Gastroesophageal sphincter (tissue), 3 donors: ENCODE results near the gene GUCA2B.

Experiments
- EP300 ChIP-seq: sonication (generic); formaldehyde crosslinking; IDR thresholded peaks from one replicate; pipeline ENCODE4 v1.6.1; 2017; ENCODE audit warnings: antibody characterized with exemption, mild to moderate bottlenecking
- POLR2AphosphoS5 ChIP-seq: sonication (generic); formaldehyde crosslinking; IDR thresholded peaks from one replicate; pipeline ENCODE4 v1.6.1; 2017; ENCODE audit warnings: antibody characterized with exemption
- TF ChIP-seq, protein P1 (sequence below), 4 experiments: fragments of 200-600 bp in 2 of 4; fragments of 450-650 bp in 2 of 4; sonication (generic) in 1 of 4; IDR thresholded peaks; one replicate each; pipeline ENCODE4 v1.5.1; 2017 to 2019; ENCODE audit warnings: antibody characterized with exemption in 4 of 4, mild to moderate bottlenecking in 2 of 4, moderate library complexity in 2 of 4

DNA sequence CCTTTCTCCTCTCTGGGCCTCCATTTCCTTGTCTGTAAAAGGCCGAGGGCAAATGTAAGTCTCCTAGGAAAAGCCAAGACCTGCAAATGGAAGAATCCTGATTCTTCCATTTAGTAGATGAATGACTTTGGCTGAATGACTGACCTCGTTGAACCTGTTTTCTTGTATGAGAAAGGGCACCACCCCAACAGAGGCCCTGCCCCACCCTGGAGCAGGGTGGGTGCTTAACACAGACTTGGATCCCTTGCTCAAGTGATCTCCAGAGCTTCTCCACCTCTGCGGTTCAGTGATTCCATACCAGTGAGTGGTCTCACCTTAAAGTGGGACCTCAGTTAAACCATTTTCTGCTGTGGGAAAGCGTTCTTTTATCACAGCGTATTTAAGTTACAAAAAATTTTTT lies 39.0 kb upstream of the GUCA2B start:
- TF ChIP-seq, protein P1, sequence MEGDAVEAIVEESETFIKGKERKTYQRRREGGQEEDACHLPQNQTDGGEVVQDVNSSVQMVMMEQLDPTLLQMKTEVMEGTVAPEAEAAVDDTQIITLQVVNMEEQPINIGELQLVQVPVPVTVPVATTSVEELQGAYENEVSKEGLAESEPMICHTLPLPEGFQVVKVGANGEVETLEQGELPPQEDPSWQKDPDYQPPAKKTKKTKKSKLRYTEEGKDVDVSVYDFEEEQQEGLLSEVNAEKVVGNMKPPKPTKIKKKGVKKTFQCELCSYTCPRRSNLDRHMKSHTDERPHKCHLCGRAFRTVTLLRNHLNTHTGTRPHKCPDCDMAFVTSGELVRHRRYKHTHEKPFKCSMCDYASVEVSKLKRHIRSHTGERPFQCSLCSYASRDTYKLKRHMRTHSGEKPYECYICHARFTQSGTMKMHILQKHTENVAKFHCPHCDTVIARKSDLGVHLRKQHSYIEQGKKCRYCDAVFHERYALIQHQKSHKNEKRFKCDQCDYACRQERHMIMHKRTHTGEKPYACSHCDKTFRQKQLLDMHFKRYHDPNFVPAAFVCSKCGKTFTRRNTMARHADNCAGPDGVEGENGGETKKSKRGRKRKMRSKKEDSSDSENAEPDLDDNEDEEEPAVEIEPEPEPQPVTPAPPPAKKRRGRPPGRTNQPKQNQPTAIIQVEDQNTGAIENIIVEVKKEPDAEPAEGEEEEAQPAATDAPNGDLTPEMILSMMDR (IDR thresholded peaks at IDR 0.05), result no peak
- TF ChIP-seq EP300, result no peak
- no peak for TF ChIP-seq POLR2AphosphoS5
